Liver (tissue), 3 donors: ENCODE data around the gene TWSG1.

Source experiments
- CTCF ChIP-seq: fragments of 150-350 bp; IDR thresholded peaks from 2 replicates; pipeline ENCODE4 v1.5.1; 2017; ENCODE audit warnings: improper control_type of control experiment, low read depth, low read length; ENCODE audit not compliant: missing input control
- EGR1 ChIP-seq, 2 donors: IDR thresholded peaks; 2 replicates each; pipeline ENCODE4 v1.6.1; 2016 to 2018; ENCODE audit warnings: antibody characterized with exemption in 2 of 2, low read depth in 2 of 2
- FOXA1 ChIP-seq: IDR thresholded peaks from 2 replicates; pipeline ENCODE4 v1.6.1; 2016; ENCODE audit warnings: antibody characterized with exemption
- GABPA ChIP-seq, 2 donors: IDR thresholded peaks in 1 of 2; conservative IDR thresholded peaks in 1 of 2; 2 replicates each; pipeline ENCODE4 v1.6.1; 2016; ENCODE audit warnings: antibody characterized with exemption in 2 of 2, mild to moderate bottlenecking in 1 of 2, moderate library complexity in 1 of 2
- HNF4G ChIP-seq: IDR thresholded peaks from 2 replicates; pipeline ENCODE4 v1.6.1; 2016; ENCODE audit warnings: antibody characterized with exemption
- JUND ChIP-seq, 2 donors: IDR thresholded peaks; 2 replicates each; pipeline ENCODE4 v1.6.1; 2016; ENCODE audit warnings: antibody characterized with exemption in 2 of 2
- MAX ChIP-seq: IDR thresholded peaks from 2 replicates; pipeline ENCODE4 v1.6.1; 2016; ENCODE audit warnings: antibody characterized with exemption
- RAD21 ChIP-seq, 2 donors: IDR thresholded peaks; 2 replicates each; pipeline ENCODE4 v1.6.1; 2016; ENCODE audit warnings: antibody characterized with exemption in 2 of 2, mild to moderate bottlenecking in 2 of 2
- REST ChIP-seq: IDR thresholded peaks from 2 replicates; pipeline ENCODE4 v1.6.1; 2016; ENCODE audit warnings: antibody characterized with exemption, mild to moderate bottlenecking
- RXRA ChIP-seq, 2 donors: IDR thresholded peaks; 2 replicates each; pipeline ENCODE4 v1.6.1; 2017 to 2018; ENCODE audit warnings: antibody characterized with exemption in 2 of 2, mild to moderate bottlenecking in 1 of 2
- SP1 ChIP-seq: IDR thresholded peaks from 2 replicates; pipeline ENCODE4 v1.6.1; 2018; ENCODE audit warnings: antibody characterized with exemption, mild to moderate bottlenecking
- TAF1 ChIP-seq: conservative IDR thresholded peaks from 2 replicates; pipeline ENCODE4 v1.6.1; 2016; ENCODE audit warnings: antibody characterized with exemption, mild to moderate bottlenecking
- YY1 ChIP-seq: IDR thresholded peaks from 2 replicates; pipeline ENCODE4 v1.6.1; 2016; ENCODE audit warnings: antibody characterized with exemption, mild to moderate bottlenecking
- ZBTB33 ChIP-seq: IDR thresholded peaks from 2 replicates; pipeline ENCODE4 v1.6.1; 2016; ENCODE audit warnings: antibody characterized with exemption
- donor health status: healthy.
- donor health status: healthy.

GRCh38 chr18:9380621-9381395 lies 46.2 kb downstream of the TWSG1 start:
- TF ChIP-seq CTCF: no peak
- TF ChIP-seq TAF1: no peak
- TF ChIP-seq RAD21 (IDR thresholded peaks at IDR 0.05): no peak
- TF ChIP-seq MAX: no peak
- TF ChIP-seq REST: no peak
- TF ChIP-seq YY1: no peak
- TF ChIP-seq GABPA (IDR thresholded peaks at IDR 0.05 in 1 of 2, conservative IDR thresholded peaks at IDR 0.05 in 1 of 2): no peak
- TF ChIP-seq JUND (IDR thresholded peaks at IDR 0.05): no peak
- no peak for TF ChIP-seq SP1
- no peak for TF ChIP-seq ZBTB33
- TF ChIP-seq EGR1 (IDR thresholded peaks at IDR 0.05; ENCODE audit: low read depth in 2 of 2): no peak
- no peak for TF ChIP-seq HNF4G
- TF ChIP-seq FOXA1: no peak
- TF ChIP-seq RXRA (IDR thresholded peaks at IDR 0.05): no peak
